Cardiac fibroblast (primary cell): ENCODE data around the gene FREY1.
A peak's percentile ranks its signal among the peaks of the same experiment; 100 is the strongest.

Experiments used
- DNase-seq, 2 donors: peaks; one replicate each; pipeline versions ENCODE4 v3.0.0 to v3.0.0-alpha.2; 2010; ENCODE audit warnings: low read depth in 2 of 2
- H3K4me3 ChIP-seq, 2 donors: replicated peaks in 1 of 2; 1 replicate in 1 of 2; 2 replicates in 1 of 2; pipeline ENCODE4 v1.5.1; 2011; ENCODE audit warnings: low read depth in 2 of 2, low read length in 2 of 2, mild to moderate bottlenecking in 2 of 2, moderate library complexity in 1 of 2
- CTCF ChIP-seq: IDR thresholded peaks from one replicate; pipeline ENCODE4 v1.5.1; 2011; ENCODE audit warnings: low read depth, mild to moderate bottlenecking, low read length, inconsistent platforms

Gene FREY1

GRCh38 chr11:45859661-45860140, 47.4 kb downstream of the FREY1 start:
- no peak overlapping the region for H3K4me3 ChIP-seq
- no peak for TF ChIP-seq CTCF
- peak; percentile 95 to 99 for DNase-seq

- no peak for TF ChIP-seq CTCF
- H3K4me3 ChIP-seq = no peak overlapping the region
- no peak for DNase-seq
These were observed 48.2 kb downstream of the FREY1 start for GRCh38 chr11:45858751-45859398.

- peak; percentile 73 to 95 for DNase-seq
- no peak overlapping the region for H3K4me3 ChIP-seq
- no peak for TF ChIP-seq CTCF
These were observed 49.1 kb downstream of the FREY1 start for GRCh38 chr11:45857961-45858474.
